Ramos (cell line): ENCODE data around the gene CC2D1B.
"Not testable (repeated sequence)": the region's sequence is repeated elsewhere in the genome, so short reads cannot be mapped to it uniquely, and the experiment has no call there.

Source experiments
- in situ Hi-C: fragments of 300-500 bp; cut with MboI; formaldehyde crosslinking; loops from one replicate; pipeline ENCODE4 v1.14.3; 2022; ENCODE audit warnings: low sequenced_read_pairs; ENCODE audit not compliant: unreplicated experiment

The CC2D1B gene, protein sequence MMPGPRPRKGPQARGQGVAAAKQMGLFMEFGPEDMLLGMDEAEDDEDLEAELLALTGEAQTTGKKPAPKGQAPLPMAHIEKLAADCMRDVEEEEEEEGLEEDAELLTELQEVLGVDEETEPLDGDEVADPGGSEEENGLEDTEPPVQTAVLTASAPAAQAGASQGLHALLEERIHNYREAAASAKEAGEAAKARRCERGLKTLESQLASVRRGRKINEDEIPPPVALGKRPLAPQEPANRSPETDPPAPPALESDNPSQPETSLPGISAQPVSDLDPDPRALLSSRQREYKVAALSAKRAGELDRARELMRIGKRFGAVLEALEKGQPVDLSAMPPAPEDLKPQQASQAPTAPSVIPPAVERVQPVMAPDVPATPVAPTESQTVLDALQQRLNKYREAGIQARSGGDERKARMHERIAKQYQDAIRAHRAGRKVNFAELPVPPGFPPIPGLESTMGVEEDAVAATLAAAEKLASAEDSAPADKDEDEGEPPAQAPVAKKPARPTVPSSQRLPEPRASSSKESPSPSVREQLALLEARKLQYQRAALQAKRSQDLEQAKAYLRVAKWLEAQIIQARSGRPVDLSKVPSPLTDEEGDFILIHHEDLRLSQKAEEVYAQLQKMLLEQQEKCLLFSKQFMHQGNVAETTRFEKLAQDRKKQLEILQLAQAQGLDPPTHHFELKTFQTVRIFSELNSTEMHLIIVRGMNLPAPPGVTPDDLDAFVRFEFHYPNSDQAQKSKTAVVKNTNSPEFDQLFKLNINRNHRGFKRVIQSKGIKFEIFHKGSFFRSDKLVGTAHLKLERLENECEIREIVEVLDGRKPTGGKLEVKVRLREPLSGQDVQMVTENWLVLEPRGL

DNA sequence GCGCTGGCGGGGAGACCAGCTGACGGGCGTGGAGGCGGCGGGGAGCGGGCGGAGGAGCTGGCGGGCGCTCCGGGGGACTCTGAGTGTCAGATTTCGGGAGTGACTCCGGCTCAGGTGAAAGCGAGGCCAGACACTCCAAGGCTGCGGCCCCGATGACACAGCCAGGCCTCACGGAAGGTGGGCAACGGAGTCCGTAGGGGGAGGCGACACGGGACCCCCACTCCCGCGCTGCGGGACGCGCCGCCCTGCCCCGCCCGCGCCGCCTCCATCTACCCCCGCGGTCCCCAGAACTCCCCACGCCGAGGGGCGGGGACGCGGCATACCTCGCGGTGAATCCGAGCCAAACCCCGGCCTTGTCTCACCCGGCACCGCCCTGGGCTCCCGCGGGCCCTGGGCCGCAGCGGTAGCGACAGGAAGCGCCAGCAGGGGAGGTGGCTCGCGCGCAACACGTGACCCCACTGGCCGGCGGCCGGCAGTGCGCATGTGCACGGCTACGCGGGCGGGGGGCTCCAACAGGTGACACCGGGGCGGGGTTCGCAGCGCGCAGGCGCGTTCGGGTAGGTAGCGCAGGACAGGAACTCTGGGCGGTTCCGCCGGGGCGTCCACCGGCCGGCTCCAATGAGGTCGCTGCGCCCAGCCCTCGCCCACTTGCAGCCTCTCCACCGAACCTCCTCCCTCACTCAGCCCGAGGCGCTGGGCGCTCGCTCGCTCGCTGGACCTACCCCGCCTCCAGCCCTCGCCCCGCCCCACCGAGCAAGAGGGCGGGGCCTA, at the start of gene CC2D1B:
Gene CC2D1B (minus strand): TSS at position 460 of the 771 bp plus-strand sequence. CDS start 1,585 bp downstream, outside the sequence.
- in situ Hi-C loops: no loop called here

DNA sequence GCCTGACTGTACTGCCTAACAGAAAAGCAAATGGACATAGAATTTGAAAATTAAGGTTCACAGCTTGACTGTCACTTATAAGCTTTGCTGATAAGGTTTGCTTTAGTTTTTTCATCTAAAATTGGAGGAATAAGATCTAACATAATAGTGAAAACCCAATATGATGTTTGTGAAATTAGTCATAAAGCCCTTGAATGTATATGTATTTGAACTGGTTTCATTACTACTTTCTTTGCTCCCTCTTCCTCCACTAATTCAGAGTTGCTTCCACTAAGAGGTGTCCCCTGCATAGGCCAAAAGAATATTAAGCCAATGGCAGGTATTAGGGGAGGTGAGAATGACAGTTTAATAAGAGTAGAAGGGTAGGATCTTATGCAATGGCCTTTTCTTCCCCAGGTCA, 48.9 kb upstream of the CC2D1B start:
- in situ Hi-C loops: loop anchor here (25.0 kb wide), 1 partner anchor 247 kb away; no protein-coding TSS in a partner anchor

DNA sequence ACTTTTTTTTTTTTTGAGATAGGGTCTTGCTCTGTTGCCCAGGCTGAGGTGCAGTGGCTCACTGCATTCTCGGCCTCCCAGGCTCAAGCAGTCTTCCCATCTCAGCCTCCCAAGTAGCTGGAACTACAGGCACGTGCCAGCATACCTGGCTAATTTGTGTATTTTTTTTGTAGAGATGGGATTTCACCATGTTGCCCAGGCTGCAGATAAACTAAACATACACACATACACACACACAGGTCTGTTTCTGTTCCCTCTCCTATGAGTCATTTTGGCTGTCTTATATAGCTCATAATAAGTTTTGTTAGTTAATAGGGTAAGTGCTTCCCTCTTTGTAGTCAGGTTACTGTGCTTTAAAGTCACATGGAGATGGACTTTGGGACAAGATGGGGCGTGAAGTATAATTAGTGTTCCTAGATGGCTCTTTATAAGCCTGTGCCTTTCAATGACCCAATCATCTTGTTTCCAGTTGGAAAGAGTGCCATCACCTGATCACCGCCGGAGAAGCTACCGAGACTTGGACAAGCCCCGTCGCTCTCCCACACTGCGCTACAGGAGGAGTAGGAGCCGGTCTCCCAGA, 47.5 kb upstream of the CC2D1B start:
- in situ Hi-C loops: loop anchor here (25.0 kb wide), 1 partner anchor 249 kb away; no protein-coding TSS in a partner anchor

DNA sequence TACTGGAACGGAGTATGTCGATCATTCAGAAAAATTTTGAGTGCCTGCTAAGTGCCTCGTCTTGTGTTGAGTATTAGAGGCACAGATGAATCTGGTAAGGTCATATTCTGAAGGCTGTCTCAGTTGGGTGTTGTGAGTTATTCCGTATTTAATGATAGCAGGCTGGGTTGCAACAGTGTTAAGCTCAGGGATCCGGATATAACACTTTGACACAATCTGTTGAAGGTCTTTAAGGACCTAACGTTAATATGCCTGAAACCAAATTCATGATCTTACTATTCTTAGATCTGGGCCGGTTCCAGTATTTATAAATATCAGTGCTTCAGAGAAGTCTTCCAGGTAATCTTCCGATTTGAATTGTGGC, 39.0 kb upstream of the CC2D1B start:
- in situ Hi-C loops: loop anchor here (25.0 kb wide), 1 partner anchor 257 kb away; no protein-coding TSS in a partner anchor

DNA sequence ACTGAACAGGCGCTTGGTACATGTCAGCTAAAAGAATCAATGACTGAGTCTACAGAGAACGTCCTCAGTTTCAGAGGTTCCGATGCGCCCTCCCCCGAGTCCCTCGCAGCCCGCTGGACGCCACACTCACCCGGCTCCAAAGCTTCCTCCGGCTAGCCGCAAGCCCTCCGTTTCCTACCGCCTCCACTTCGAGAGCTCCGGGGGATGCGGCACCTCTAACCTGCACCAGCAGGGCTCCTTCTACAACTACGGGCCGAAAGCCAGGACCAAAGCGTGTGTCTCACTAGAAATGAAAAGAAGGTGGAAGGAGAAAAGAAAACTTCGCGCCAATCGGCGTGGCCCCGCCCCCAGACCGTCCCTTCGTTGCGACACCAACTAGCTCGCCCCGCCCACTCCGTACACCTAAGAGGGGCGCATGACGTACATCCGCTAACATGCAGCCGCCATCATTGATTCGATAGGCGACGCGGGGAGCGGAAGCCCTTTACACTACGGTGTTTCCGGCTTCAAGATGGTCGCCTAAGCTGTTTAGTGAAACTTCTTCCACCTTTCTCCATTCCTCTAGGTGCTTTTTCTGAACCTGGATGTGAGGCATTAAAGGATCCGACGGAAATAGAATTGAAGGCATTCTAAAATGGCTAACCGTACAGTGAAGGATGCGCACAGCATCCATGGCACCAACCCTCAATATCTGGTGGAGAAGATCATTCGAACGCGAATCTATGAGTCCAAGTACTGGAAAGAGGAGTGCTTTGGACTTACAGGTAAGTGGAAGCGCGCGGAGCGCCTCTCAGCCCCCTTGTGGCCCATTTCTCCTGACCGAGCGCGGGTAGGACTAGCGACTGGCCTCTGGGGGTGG, 38.3 kb upstream of the CC2D1B start, which contains the start of the genes ORC1 and PRPF38A:
Gene ORC1 (minus strand): TSS at position 308 of the 859 bp plus-strand sequence. CDS start 2,200 bp downstream, outside the sequence.
Gene PRPF38A (plus strand): TSS at position 487 of the 859 bp plus-strand sequence. CDS start 148 bp downstream, at position 635.
- in situ Hi-C loops: loop anchor here (25.0 kb wide), 1 partner anchor 258 kb away; no protein-coding TSS in a partner anchor

DNA sequence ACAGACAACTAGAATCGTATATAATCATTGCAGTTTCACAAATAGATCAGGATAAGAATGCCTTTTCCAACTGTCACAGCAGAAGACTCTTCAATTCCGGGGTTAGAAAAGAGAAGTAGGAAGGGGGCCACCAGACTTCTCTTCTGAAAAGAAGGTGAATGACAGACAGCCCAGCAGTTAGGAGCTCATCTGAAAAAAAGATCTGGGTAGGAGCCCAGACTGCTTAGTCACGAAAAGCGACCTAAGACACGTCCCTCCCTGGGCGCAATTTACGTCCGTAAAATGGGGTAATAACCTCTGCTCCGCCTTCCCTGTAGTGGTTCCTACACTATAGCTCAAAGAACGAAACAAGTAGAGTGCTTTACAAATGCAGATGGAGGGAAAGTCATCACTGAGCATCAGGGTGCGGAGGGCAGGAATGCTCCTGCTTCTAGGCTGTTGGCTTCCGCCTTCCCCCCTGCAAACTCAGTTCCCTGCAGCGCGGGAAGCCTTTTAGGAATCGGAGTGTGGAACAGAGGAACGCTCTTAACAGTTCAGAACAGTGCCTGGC, 37.6 kb upstream of the CC2D1B start:
- in situ Hi-C loops: loop anchor here (25.0 kb wide), 1 partner anchor 259 kb away; no protein-coding TSS in a partner anchor

DNA sequence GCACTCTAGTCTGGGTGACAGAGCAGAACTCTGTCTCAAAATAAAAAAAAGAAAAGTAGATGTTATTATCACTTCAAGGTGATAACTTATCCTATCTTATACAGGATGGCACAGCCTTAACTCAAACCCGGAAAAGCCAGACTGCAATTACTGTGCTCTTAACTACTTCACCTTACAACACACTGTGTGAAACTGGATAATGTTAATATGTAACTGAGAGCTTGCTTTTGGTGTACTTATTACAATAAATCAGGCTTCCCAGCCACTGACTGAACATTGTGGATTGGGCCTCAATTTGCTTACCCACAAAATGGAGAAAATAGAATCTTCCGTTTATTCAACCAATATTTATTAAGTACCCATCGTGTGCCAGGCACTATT, 36.8 kb upstream of the CC2D1B start:
- in situ Hi-C loops: loop anchor here (25.0 kb wide), 1 partner anchor 259 kb away; no protein-coding TSS in a partner anchor

DNA sequence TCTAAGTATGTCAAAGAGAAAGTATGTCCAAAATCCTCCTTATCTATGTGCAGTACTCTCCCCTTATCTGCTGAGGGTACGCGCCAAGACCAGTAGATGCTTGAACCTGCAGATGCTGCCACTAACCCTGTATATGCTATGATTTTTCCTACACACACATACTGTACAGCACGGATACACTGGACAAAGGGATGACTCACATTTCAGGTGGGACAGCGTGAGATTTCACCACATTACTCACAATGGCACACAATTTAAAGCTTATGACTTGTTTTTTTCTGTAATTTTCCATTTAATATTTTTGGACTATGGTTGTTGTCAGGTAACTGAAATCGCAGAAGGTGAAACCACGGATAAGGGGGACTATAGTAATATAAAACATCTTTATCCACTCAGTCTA, 34.1 kb upstream of the CC2D1B start:
- in situ Hi-C loops: loop anchor here (25.0 kb wide), 1 partner anchor 262 kb away; no protein-coding TSS in a partner anchor

DNA sequence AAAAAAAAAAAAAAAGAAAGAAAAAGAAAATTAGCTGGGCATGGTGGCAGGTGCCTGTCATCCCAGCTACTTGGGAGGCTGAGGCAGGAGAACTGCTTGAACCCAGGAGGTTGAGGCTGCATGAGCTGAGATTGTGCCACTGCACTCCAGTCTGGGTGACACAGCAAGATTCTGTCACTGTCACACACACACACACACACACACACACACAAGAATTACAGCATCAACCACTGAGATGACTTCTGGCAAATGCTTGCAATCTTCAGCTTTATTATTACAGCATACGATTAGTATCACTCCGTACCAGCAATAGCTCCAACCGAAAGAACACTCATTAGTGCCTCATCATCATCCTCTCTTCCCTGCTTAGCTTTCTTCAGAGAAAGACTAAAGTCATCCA, 33.6 kb upstream of the CC2D1B start:
- in situ Hi-C loops: loop anchor here (25.0 kb wide), 1 partner anchor 263 kb away; no protein-coding TSS in a partner anchor

DNA sequence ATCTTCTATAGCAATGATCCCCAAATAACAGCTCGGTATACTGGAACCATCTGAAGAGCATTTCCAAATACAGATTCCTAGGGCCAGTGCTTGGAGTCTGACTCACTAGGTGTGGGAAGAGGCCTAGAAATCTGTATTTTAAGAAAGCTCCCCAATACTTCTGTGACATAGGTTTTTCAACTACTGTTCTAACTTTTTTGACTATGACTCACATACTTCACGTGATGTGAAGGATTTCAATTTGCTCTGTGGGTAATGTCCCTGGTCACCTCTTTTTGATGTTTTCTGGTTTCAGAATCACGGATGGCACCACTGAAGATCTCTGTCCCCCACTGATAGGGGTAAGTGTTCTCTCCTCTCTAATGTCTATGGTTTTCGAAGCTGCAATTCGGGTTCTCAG, 27.2 kb upstream of the CC2D1B start:
- in situ Hi-C loops: no loop called here

DNA sequence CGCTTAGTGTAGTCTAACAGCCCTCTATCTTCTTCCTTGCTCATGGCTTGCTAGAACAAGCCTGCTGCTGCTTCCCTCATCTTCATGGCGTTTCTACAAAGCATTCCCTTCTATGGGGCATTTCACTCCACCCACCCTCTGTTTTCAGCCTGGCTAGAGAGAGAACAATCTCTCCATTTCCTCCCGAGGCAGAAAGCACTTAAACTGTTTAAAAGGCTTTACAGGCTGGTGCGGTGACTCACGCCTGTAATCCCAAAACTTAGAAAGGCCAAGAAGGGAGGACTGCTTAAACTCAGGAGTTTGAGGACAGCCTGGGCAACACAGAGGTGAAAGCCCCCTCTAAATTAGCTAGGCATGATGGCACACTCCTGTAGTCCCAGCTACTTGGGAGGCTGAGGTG, 20.5 kb upstream of the CC2D1B start:
- in situ Hi-C loops: no loop called here

DNA sequence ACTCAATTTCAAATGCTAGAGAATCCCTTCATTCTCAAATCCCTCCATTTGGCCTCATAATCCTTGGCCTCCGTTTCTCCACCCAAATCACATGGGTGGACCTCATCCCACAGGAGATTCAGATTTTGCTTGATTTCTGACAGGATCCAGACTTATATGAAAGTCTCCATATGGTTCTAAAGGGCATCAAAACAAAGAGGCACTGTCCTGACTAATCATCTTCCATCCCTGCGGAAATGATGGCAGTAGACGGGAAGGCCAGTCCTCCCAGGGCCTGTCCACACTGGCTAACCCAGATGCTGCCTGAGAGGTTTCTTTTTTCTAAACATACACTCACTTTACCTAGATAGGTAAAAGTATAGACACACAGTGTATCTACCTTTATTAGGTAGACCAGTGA, 19.4 kb upstream of the CC2D1B start:
- in situ Hi-C loops: no loop called here

DNA sequence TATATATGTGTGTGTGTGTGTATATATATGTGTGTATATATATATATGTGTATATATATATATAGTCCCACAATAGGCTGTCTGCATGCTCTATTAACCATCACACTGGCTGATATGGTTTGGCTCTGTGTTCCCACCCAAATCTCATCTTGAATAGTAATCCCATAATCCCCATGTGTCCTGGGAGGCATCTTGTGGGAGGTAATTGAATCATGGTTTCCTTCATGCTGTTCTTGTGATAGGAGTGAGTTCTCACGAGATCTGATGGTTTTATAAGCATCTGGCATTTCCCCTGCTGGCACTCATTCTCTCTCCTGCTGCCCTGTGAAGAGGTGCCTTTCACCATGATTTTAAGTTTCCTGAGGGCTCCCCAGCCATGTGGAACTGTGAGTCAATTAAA, 3.8 kb upstream of the CC2D1B start:
- in situ Hi-C loops: not testable (repeated sequence)

DNA sequence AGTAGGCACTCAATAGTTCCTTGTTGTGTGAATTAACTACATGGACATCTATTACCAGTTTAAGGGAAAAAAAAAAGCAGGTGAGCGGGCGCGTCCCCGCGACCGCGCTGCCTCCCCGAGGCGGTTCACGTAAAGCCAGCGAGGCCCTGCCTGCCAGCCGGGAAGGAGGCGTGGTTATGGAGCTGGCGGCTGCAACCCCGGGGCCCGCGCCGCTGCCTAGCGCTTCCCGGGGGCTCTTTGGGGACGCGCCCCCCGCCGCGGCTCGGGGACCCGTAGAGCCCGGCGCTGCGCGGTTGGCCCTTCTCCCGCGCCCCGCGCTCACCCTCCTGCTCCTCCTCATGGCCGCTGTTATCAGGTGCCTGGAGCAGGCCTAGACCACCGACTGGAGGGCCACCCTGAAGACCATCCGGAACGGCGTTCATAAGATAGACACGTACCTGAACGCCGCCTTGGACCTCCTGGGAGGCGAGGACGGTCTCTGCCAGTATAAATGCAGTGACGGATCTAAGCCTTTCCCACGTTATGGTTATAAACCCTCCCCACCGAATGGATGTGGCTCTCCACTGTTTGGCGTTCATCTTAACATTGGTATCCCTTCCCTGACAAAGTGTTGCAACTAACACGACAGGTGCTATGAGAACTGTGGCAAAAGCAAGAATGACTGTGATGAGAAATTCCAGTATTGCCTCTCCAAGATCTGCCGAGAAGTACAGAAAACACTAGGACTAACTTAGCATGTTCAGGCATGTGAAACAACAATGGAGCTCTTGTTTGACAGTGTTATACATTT, 2.6 kb upstream of the CC2D1B start:
- in situ Hi-C loops: no loop called here

DNA sequence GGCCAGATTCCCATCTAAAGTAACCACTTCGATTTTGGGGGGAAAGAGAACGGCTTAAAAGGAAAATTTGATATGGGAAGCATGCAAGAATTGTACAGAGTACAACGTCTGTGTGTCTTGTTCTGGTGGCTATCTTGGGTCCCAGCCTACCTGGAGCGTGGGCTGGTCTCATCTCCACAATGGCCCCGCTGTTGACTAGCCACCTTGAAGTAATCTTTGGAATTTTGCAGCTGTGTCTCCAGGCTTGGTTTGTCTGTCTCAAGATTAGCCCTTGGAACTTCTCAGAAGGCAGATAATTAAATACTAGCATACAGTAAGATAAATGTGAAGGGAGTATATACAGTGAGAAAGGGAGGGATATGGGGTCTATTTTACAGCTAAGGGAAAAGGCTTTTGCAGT, 1.3 kb upstream of the CC2D1B start:
- in situ Hi-C loops: no loop called here

DNA sequence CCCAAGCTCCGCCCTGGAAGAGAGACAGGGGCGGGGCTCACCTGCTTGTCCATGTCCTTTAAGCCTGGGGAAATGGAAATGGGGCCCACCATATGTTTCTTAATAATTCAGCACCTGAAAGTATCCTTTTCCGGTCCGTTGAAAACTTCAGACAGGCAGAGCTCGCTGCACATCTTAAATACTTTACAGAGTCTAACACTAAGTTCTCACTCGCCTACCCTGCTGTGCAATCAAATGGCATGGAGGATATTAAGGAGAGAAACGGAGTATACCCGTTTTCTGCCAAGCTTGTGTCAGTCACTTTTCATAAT, 467 bp upstream of the CC2D1B start:
- in situ Hi-C loops: no loop called here

DNA sequence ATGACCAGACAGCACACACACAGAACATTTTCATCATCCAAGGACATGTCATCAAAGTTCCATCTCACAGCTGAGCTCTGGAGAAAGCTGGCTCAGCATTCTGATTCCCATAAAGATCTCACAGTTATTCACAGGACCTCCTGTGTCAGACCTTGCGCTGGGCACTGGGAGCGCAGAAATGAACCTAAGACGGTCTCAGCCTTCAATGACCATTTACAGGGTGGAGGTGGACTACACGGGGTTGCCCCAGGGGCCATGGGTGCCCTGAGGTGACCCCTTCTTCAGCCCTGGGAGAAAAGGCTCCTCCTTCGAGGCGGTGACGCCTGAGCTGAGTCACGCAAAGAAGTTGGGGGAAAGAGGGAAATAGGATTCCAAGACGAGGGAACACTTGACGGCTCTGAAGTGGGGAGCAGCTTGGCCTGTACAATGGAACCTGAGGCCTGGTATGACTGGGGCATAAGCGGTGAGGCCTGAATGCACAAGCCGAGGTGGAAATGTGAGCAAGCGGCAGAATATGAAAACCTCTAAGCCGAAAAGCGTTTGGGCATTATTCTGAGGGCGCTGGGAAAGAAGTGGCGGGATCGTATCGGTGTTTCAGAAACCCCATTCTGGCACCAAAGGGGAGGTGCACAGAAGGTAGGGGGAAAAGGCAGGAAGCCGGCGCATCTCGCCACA, 797 bp downstream of the CC2D1B start:
- in situ Hi-C loops: no loop called here
